PC-3 (cell line): ENCODE measurements around the gene SIDT2. TPM values are rescaled to one million over a fixed set of nuclear protein-coding genes. Genes with fewer than 3 reads are reported as not detected.
"Not testable (repeated sequence)": the region's sequence is repeated elsewhere in the genome, so short reads cannot be mapped to it uniquely, and the experiment has no call there.

Source experiments
- ATAC-seq: fragments of 200-7000 bp; cut with Tn5 transposase; 2 replicates; pipeline ENCODE4 v1.9.1; 2020; ENCODE audit warnings: mild to moderate bottlenecking, moderate library complexity
- BruUV-seq: library from RNA; stranded (reverse); fragments of 400-500 nt; replicated peaks from 2 replicates; lab custom pipeline; 2021; lab: Mats Ljungman, UMichigan
- CTCF ChIA-PET: fragments of 300-600 bp; sonication (Branson Sonifier 250); formaldehyde crosslinking; loops from one replicate; lab custom pipeline; 2022; ENCODE audit warnings: antibody characterized with exemption; lab: Charles Lee
- POLR2A ChIA-PET: fragments of 300-600 bp; sonication (Branson Sonifier 250); formaldehyde crosslinking; loops from one replicate; lab custom pipeline; 2022; ENCODE audit warnings: antibody characterized with exemption; ENCODE audit not compliant: unreplicated experiment; lab: Charles Lee
- DNase-seq: peaks from one replicate; pipeline ENCODE4 v3.0.0-alpha.2; 2015
- H2AFZ ChIP-seq: fragments of 300-600 bp; sonication (generic); 2 replicates; pipeline ENCODE4 v1.6.0; 2016; ENCODE audit warnings: antibody characterized with exemption, low read length
- H3F3A ChIP-seq: fragments of 300-600 bp; sonication (generic); one replicate; pipeline ENCODE4 v1.6.0; 2017; ENCODE audit warnings: antibody characterized with exemption, low read length, control low read depth, mild to moderate bottlenecking; ENCODE audit not compliant: unreplicated experiment
- H3K27ac ChIP-seq: fragments of 300-600 bp; sonication (generic); 2 replicates; pipeline ENCODE4 v1.5.1; 2016; ENCODE audit warnings: mild to moderate bottlenecking, low read length
- H3K27me3 ChIP-seq: fragments of 300-600 bp; sonication (generic); 2 replicates; pipeline ENCODE4 v1.6.1; 2016; ENCODE audit warnings: low read length, mixed read lengths
- H3K36me3 ChIP-seq: fragments of 300-600 bp; sonication (generic); 2 replicates; pipeline ENCODE4 v1.6.1; 2016; ENCODE audit warnings: low read depth, mixed run types, low read length, mixed read lengths
- H3K4me1 ChIP-seq: fragments of 300-600 bp; sonication (generic); 2 replicates; pipeline ENCODE4 v1.5.1; 2016; ENCODE audit warnings: low read length; ENCODE audit not compliant: insufficient read depth
- H3K4me2 ChIP-seq: fragments of 300-600 bp; sonication (generic); 2 replicates; pipeline ENCODE4 v1.6.0; 2016; ENCODE audit warnings: low read length
- H3K4me3 ChIP-seq: fragments of 300-600 bp; sonication (generic); 2 replicates; pipeline ENCODE4 v1.5.1; 2016; ENCODE audit warnings: mild to moderate bottlenecking, low read length, mixed read lengths
- H3K79me2 ChIP-seq: fragments of 300-600 bp; sonication (generic); 2 replicates; pipeline ENCODE4 v1.6.1; 2017; ENCODE audit warnings: low read length, mixed read lengths
- H3K9ac ChIP-seq: fragments of 300-600 bp; sonication (generic); 2 replicates; pipeline ENCODE4 v1.6.0; 2016; ENCODE audit warnings: mild to moderate bottlenecking, low read length
- H3K9me2 ChIP-seq: fragments of 300-600 bp; sonication (generic); replicated peaks from 2 replicates; pipeline ENCODE4 v1.6.1; 2016; ENCODE audit warnings: mixed run types, low read length, mixed read lengths
- H3K9me3 ChIP-seq: fragments of 300-600 bp; sonication (generic); 2 replicates; pipeline ENCODE4 v1.6.1; 2016; ENCODE audit warnings: low read length, mixed read lengths
- H4K20me1 ChIP-seq: fragments of 300-600 bp; sonication (generic); 2 replicates; pipeline ENCODE4 v1.6.1; 2016; ENCODE audit warnings: low read length, mixed read lengths
- EZH2 ChIP-seq: fragments of 300-600 bp; sonication (generic); IDR thresholded peaks from one replicate; pipeline ENCODE4 v1.6.1; 2017; ENCODE audit warnings: antibody characterized with exemption, mild to moderate bottlenecking, low read length; ENCODE audit not compliant: unreplicated experiment
- EZH2phosphoT487 ChIP-seq: fragments of 300-600 bp; sonication (generic); IDR thresholded peaks from 2 replicates; pipeline ENCODE4 v1.6.1; 2018; ENCODE audit warnings: mild to moderate bottlenecking, antibody characterized with exemption, low read length, borderline replicate concordance
- intact Hi-C: fragments of 100-400 bp; cut with micrococcal nuclease; formaldehyde crosslinking; loops from 2 replicates; pipeline ENCODE4 v1.9.0; 2023
- total RNA-seq: library from RNA; depleted of rRNA; stranded (reverse); fragments of >200 nt; gene quantifications from 2 replicates; pipeline ENCODE4 v1.2.3, GENCODE V29; 2014
- TF ChIP-seq, protein P1 (sequence below): fragments of 300-600 bp; sonication (generic); conservative IDR thresholded peaks from 2 replicates; pipeline ENCODE4 v1.5.1; 2017; ENCODE audit warnings: antibody characterized with exemption, low read depth, mild to moderate bottlenecking, low read length

Gene SIDT2
- total RNA-seq, 1 experiment from 2014 or later, result 13.6 TPM

- H4K20me1 ChIP-seq, H3K9ac ChIP-seq, H3K9me2 ChIP-seq, H3K4me2 ChIP-seq, H3F3A ChIP-seq, BruUV-seq, H3K27ac ChIP-seq, H2AFZ ChIP-seq, H3K27me3 ChIP-seq, ATAC-seq, CTCF ChIA-PET, H3K79me2 ChIP-seq, H3K4me3 ChIP-seq, DNase-seq, H3K4me1 ChIP-seq, POLR2A ChIA-PET, H3K9me3 ChIP-seq: not testable (repeated sequence)
- H3K36me3 ChIP-seq, result peaks cover 12% of the 10 kb centered on the region; the same call in 1 of the 2 replicates
- intact Hi-C loops, result loop anchor here (5.0 kb wide), 1 partner anchor 77 kb away; no protein-coding TSS in a partner anchor
Observed at GRCh38 chr11:117209351-117210125, 31.0 kb downstream of the SIDT2 start.

DNA sequence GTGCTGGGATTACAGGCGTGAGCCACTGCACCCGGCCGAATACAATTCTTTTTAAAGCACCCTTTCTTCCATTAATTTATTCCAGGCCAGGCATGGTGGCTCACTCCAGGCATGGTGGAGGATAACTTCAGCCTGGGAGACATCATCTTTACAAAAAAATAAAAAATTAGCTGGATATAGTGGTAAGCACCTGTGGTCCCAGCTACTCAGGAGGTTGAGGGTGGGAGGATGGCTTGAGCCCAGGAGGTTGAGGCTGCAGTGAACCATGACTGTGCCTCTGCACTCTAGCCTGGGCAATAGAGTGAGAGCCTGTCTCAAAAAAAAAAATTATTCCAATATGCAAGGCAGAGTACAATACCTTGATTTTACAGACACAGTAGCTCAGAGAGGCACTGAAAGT, 32.1 kb downstream of the SIDT2 start:
- CTCF ChIA-PET, result interaction anchor here (0.7 kb wide), 1 partner anchor 697 kb away, joined by 5 read pairs; no protein-coding TSS in a partner anchor
- Histone ChIP-seq H3K9me2 (no peaks in the 10 kb centered on the region), H3K4me3 (no peak overlapping the region), H3K4me1 (no peaks in the 10 kb centered on the region), H3K36me3 (peaks cover 10% of the 10 kb centered on the region; the same call in 1 of the 2 replicates), H3K27ac (no peak overlapping the region), H3F3A (no peaks in the 10 kb centered on the region), H3K9ac (no peak overlapping the region), H3K79me2 (no peaks in the 10 kb centered on the region), H4K20me1 (no peaks in the 10 kb centered on the region), H3K27me3 (no peaks in the 10 kb centered on the region), H3K9me3 (no peaks in the 10 kb centered on the region), H3K4me2 (no peak overlapping the region), H2AFZ (no peak overlapping the region)
- no peak for ATAC-seq
- no TSS peak for BruUV-seq
- intact Hi-C loops, result no loop called here
- POLR2A ChIA-PET, result no interaction called here
- no peak for DNase-seq
- TF ChIP-seq EZH2phosphoT487, result no peak
- TF ChIP-seq EZH2, result no peak
- TF ChIP-seq, protein P1, sequence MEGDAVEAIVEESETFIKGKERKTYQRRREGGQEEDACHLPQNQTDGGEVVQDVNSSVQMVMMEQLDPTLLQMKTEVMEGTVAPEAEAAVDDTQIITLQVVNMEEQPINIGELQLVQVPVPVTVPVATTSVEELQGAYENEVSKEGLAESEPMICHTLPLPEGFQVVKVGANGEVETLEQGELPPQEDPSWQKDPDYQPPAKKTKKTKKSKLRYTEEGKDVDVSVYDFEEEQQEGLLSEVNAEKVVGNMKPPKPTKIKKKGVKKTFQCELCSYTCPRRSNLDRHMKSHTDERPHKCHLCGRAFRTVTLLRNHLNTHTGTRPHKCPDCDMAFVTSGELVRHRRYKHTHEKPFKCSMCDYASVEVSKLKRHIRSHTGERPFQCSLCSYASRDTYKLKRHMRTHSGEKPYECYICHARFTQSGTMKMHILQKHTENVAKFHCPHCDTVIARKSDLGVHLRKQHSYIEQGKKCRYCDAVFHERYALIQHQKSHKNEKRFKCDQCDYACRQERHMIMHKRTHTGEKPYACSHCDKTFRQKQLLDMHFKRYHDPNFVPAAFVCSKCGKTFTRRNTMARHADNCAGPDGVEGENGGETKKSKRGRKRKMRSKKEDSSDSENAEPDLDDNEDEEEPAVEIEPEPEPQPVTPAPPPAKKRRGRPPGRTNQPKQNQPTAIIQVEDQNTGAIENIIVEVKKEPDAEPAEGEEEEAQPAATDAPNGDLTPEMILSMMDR, result no peak

DNA sequence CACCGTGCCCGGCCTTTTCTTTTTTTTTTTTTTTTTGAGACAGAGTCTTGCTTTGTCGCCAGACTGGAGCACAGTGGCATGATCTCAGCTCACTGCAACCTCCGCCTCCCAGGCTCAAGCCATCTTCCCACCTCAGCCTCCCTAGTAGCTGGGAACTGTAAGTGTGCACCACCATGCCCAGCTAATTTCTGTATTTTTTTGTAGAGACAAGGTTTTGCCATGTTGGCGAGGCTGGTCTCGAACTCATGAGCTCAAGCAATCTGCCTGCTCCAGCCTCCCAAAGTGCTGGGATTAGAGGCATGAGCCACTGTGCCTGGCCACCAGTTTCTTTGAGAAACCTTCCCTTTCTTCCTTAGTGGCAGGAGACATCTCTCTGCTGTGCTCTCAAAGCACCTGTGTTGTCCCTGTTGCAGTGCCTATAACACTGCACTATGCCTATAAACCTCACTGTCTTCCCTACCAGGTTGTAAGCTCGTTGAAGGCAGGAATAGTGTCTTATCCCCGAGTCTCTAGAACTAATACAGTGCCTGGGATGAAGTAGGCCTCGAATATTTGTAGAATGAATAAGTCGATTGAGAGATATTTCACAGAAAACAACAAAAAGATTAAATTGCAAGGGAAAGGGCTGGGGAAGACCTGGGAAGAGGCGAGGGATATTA, 34.3 kb downstream of the SIDT2 start:
- Histone ChIP-seq H3K9ac (no peak overlapping the region), H3K79me2 (no peaks in the 10 kb centered on the region), H4K20me1 (no peaks in the 10 kb centered on the region), H3F3A (no peaks in the 10 kb centered on the region), H3K27ac (no peak overlapping the region), H3K9me3 (no peaks in the 10 kb centered on the region), H3K4me3 (no peak overlapping the region), H2AFZ (no peak overlapping the region), H3K27me3 (no peaks in the 10 kb centered on the region), H3K36me3 (peaks cover 26% of the 10 kb centered on the region; the same call in 1 of the 2 replicates), H3K4me1 (no peaks in the 10 kb centered on the region), H3K9me2 (no peaks in the 10 kb centered on the region), H3K4me2 (no peak overlapping the region)
- ChIA-PET CTCF (no interaction called here), POLR2A (no interaction called here)
- BruUV-seq, result no TSS peak
- DNase-seq (no peak), ATAC-seq (no peak)
- intact Hi-C loops, result no loop called here
- TF ChIP-seq, protein P1, result no peak
- TF ChIP-seq EZH2phosphoT487 (no peak), EZH2 (no peak)
